HepG2 (cell line): Measurements from ENCODE around the gene NOSIP.

ENCODE experiments used
- DR1 ChIP-seq: sonication (generic); formaldehyde crosslinking; IDR thresholded peaks from 2 replicates; pipeline ENCODE4 v1.8.0; 2021; ENCODE audit warnings: mild to moderate bottlenecking, missing genetic modification reagents, inconsistent platforms
- EZH2 ChIP-seq: conservative IDR thresholded peaks from 2 replicates; pipeline ENCODE4 v1.6.1; 2012; ENCODE audit warnings: mild to moderate bottlenecking, low read depth, low read length, moderate library complexity
- FOXJ3 ChIP-seq: sonication (generic); formaldehyde crosslinking; IDR thresholded peaks from 2 replicates; pipeline ENCODE4 v1.4.0; 2020; ENCODE audit warnings: missing genetic modification reagents, mild to moderate bottlenecking, borderline replicate concordance
- KAT7 ChIP-seq: IDR thresholded peaks from 2 replicates; pipeline ENCODE4 v1.6.1; 2018; ENCODE audit warnings: borderline replicate concordance, missing compliant biosample characterization
- NFIC ChIP-seq: IDR thresholded peaks from 2 replicates; pipeline ENCODE4 v1.6.1; 2012; ENCODE audit warnings: mild to moderate bottlenecking, low read length, inconsistent platforms
- RBM22 ChIP-seq: fragments of 200-400 bp; formaldehyde crosslinking; optimal IDR thresholded peaks from 2 replicates; pipeline ENCODE3; 2017; ENCODE audit warnings: mild to moderate bottlenecking, low read length, moderate library complexity
- SIN3A ChIP-seq: IDR thresholded peaks from 2 replicates; pipeline ENCODE4 v1.6.1; 2011; ENCODE audit warnings: low read depth, mild to moderate bottlenecking, control low read depth, low read length, borderline replicate concordance
- ZBTB21 ChIP-seq: sonication (generic); formaldehyde crosslinking; IDR thresholded peaks from 2 replicates; pipeline ENCODE4 v1.4.0; 2020; ENCODE audit warnings: missing genetic modification reagents
- ZBTB26 ChIP-seq: IDR thresholded peaks from 2 replicates; pipeline ENCODE4 v1.6.1; 2016; ENCODE audit warnings: missing compliant biosample characterization, missing genetic modification reagents, borderline replicate concordance
- ZBTB33 ChIP-seq: sonication (generic); formaldehyde crosslinking; IDR thresholded peaks from 2 replicates; pipeline ENCODE4 v1.4.0; 2020; ENCODE audit warnings: missing genetic modification reagents
- ZNF563 ChIP-seq: sonication (generic); formaldehyde crosslinking; IDR thresholded peaks from 2 replicates; pipeline ENCODE4 v1.8.0; 2022; ENCODE audit warnings: mild to moderate bottlenecking, moderate library complexity, missing genetic modification reagents
- ZNF619 ChIP-seq: sonication (generic); formaldehyde crosslinking; IDR thresholded peaks from 2 replicates; pipeline ENCODE4 v1.4.0; 2020; ENCODE audit warnings: mild to moderate bottlenecking, missing genetic modification reagents

GRCh38 chr19:49538643-49539042 is 41.7 kb downstream of the NOSIP start:
- TF ChIP-seq EZH2 (no peak), SIN3A (no peak), RBM22 (no peak), ZNF563 (CRISPR knock-in tag) (no peak), KAT7 (no peak), ZNF619 (CRISPR knock-in tag) (no peak), NFIC (no peak), ZBTB26 (CRISPR knock-in tag) (no peak), DR1 (no peak), ZBTB33 (no peak), FOXJ3 (no peak), ZBTB21 (CRISPR knock-in tag) (no peak)
